ENCODE data around the gene SLC10A2. TPM values are rescaled to one million over a fixed set of nuclear protein-coding genes. Genes with fewer than 3 reads are reported as not detected.

SLC10A2 gene
- polyA plus RNA-seq, 1 experiment: not detected

DNA sequence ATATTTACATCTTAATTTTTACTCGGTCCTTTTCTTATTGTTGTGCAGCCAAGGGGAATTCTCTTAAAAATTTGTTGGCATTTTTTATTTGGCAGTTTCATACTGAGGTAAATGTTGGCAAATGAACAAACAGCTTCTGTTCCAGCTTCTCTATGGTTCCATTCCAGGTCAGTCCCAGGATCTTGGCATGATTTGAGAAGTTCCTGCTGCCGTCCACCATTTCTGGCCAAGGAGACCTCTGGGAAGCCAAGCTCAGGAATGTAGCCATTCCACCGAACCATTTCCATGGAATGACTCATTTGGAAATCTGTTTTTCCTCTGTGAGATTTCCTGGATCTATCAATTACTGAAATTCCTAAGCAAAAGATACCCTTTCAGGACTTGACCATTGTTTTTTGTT is 43.9 kb downstream of the SLC10A2 start:
- Histone ChIP-seq H3K27ac (ENCODE audit: low read depth, low read length) (no peak overlapping the region), H3K9me3 (ENCODE audit: control insufficient read depth, insufficient read depth, low read length) (peaks cover 3% of the 10 kb centered on the region), H3K27me3 (ENCODE audit: control insufficient read depth, insufficient read depth, low read length) (no peaks in the 10 kb centered on the region), H3K4me3 (ENCODE audit: low read depth, low read length) (no peak overlapping the region)
- CTCF ChIA-PET: no interaction called here
- TF ChIP-seq, protein P1, sequence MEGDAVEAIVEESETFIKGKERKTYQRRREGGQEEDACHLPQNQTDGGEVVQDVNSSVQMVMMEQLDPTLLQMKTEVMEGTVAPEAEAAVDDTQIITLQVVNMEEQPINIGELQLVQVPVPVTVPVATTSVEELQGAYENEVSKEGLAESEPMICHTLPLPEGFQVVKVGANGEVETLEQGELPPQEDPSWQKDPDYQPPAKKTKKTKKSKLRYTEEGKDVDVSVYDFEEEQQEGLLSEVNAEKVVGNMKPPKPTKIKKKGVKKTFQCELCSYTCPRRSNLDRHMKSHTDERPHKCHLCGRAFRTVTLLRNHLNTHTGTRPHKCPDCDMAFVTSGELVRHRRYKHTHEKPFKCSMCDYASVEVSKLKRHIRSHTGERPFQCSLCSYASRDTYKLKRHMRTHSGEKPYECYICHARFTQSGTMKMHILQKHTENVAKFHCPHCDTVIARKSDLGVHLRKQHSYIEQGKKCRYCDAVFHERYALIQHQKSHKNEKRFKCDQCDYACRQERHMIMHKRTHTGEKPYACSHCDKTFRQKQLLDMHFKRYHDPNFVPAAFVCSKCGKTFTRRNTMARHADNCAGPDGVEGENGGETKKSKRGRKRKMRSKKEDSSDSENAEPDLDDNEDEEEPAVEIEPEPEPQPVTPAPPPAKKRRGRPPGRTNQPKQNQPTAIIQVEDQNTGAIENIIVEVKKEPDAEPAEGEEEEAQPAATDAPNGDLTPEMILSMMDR (IDR thresholded peaks at IDR 0.05; ENCODE audit: low read depth, low read length): no peak
- POLR2A ChIA-PET: no interaction called here
- DNase-seq (ENCODE audit: low read depth, low spot score): no peak

DNA sequence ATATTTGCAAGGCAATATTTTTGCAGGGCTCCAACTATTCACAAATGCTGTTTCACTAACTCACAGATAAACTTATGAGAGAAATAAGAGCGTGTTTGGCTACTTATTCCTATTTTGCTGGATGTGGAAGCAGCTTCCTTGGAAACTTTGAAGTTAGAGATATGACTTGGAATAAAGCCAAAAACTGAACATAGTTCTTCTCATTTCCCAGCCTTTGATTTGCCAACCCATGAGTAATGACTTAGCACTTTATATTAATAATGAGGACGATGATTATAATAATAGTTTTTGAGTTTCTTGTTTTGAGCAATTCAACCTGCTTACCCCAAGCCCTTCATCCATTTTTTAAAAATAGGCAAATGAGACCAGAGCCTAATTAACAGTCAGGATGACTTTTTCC is 47.7 kb downstream of the SLC10A2 start:
- POLR2A ChIA-PET: no interaction called here
- Histone ChIP-seq H3K27me3 (ENCODE audit: control insufficient read depth, insufficient read depth, low read length) (no peaks in the 10 kb centered on the region), H3K4me3 (ENCODE audit: low read depth, low read length) (no peak overlapping the region), H3K9me3 (ENCODE audit: control insufficient read depth, insufficient read depth, low read length) (peaks cover 10% of the 10 kb centered on the region), H3K27ac (ENCODE audit: low read depth, low read length) (no peak overlapping the region)
- no peak for DNase-seq (ENCODE audit: low read depth, low spot score)
- TF ChIP-seq, protein P1 (IDR thresholded peaks at IDR 0.05; ENCODE audit: low read depth, low read length): no peak
- CTCF ChIA-PET: no interaction called here

DNA sequence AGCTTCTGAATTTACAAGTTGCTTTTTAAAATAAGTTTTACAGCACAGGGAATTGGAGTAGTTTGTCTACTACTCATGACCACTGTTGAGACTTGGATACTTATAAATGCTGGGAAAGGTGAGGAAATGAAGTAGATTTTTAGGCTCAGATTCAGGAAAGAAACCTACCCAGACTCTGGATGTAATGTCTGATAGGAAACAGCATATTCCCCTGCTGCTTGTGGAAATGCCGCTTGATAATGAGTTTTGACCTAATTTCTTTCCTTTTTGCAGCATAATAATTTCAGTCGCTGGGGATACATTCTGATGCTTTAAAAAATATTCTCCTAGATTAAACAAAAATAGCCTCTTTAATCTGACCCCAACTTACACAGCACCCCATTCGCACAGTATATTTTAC is 53.6 kb downstream of the SLC10A2 start:
- no peak for DNase-seq (ENCODE audit: low read depth, low spot score)
- Histone ChIP-seq H3K27ac (ENCODE audit: low read depth, low read length) (no peak overlapping the region), H3K27me3 (ENCODE audit: control insufficient read depth, insufficient read depth, low read length) (no peaks in the 10 kb centered on the region), H3K9me3 (ENCODE audit: control insufficient read depth, insufficient read depth, low read length) (peaks cover 10% of the 10 kb centered on the region), H3K4me3 (ENCODE audit: low read depth, low read length) (no peak overlapping the region)
- TF ChIP-seq, protein P1 (IDR thresholded peaks at IDR 0.05; ENCODE audit: low read depth, low read length): no peak
- CTCF ChIA-PET: no interaction called here
- POLR2A ChIA-PET: no interaction called here

DNA sequence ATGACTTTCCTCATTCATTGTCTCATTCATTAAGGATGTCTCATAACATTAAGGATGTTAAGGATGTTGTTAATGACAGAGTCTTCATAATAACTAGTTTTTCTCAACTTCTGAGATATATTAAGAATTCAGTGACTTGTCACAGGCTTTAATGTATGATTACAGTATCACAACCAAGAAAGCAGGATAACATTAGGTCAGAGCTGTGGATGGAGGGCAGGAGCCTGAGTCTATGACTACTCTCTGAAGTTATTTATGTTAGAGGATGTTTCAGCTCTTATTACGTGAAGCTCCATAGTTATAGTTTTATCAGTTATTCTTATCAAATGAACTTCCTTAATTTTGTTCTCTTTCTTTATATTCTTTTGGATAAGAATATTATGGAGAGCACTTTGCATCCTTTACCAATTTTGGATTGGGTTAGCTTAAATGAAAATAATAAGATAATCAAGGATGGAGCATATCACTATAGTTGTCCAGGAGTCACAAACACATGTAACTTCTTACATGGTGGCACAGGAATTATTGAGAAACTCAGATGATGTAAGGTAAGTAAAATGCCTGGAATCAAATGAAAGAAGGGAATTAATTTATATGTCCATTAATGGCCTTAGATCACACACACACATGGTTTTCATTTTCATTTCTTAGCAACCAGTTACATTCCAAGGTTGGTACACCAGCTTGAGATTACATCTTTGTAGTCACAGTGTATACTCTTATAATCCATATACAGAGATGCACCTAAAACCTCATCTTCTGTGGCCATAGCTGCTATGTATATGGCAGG is 57.0 kb downstream of the SLC10A2 start:
- H3K27me3 ChIP-seq (ENCODE audit: control insufficient read depth, insufficient read depth, low read length): no peaks in the 10 kb centered on the region
- TF ChIP-seq, protein P1 (IDR thresholded peaks at IDR 0.05; ENCODE audit: low read depth, low read length): no peak
- DNase-seq (ENCODE audit: low read depth, low spot score): no peak
- H3K4me3 ChIP-seq (ENCODE audit: low read depth, low read length): no peak overlapping the region
- CTCF ChIA-PET: no interaction called here
- no peak overlapping the region for H3K27ac ChIP-seq (ENCODE audit: low read depth, low read length)
- POLR2A ChIA-PET: no interaction called here
- no peaks in the 10 kb centered on the region; the same call in 1 of the 2 replicates for H3K9me3 ChIP-seq (ENCODE audit: control insufficient read depth, insufficient read depth, low read length)

DNA sequence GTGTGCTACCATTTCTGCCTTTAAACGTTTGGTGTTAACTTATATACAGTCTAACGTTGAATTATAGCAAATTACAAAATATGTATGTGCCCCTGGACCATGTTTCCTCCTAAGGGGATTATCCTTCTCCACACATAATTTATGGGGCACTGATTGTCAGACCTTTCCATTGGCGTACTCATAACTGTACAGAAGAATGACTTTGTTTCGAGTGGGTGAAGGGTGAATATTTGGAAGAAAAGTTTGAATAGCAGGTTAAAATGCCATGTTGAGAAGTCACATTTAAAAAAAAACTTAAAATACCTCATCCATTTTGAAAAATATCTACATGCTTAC is 58.8 kb downstream of the SLC10A2 start:
- no peak overlapping the region for H3K27ac ChIP-seq (ENCODE audit: low read depth, low read length)
- TF ChIP-seq, protein P1 (IDR thresholded peaks at IDR 0.05; ENCODE audit: low read depth, low read length): no peak
- ChIA-PET POLR2A (no interaction called here), CTCF (no interaction called here)
- no peak overlapping the region for H3K4me3 ChIP-seq (ENCODE audit: low read depth, low read length)
- H3K27me3 ChIP-seq (ENCODE audit: control insufficient read depth, insufficient read depth, low read length): no peaks in the 10 kb centered on the region
- H3K9me3 ChIP-seq (ENCODE audit: control insufficient read depth, insufficient read depth, low read length): no peaks in the 10 kb centered on the region; the same call in 1 of the 2 replicates
- no peak for DNase-seq (ENCODE audit: low read depth, low spot score)

All from AG04450 (cell line).